ENCODE results near the gene DNAJB14.
"Not testable (repeated sequence)": the region's sequence is repeated elsewhere in the genome, so short reads cannot be mapped to it uniquely, and the experiment has no call there.

Gene DNAJB14
- 44.9 to 160 (median 87.0) reads per million in 18 experiments for total RNA-seq

DNA sequence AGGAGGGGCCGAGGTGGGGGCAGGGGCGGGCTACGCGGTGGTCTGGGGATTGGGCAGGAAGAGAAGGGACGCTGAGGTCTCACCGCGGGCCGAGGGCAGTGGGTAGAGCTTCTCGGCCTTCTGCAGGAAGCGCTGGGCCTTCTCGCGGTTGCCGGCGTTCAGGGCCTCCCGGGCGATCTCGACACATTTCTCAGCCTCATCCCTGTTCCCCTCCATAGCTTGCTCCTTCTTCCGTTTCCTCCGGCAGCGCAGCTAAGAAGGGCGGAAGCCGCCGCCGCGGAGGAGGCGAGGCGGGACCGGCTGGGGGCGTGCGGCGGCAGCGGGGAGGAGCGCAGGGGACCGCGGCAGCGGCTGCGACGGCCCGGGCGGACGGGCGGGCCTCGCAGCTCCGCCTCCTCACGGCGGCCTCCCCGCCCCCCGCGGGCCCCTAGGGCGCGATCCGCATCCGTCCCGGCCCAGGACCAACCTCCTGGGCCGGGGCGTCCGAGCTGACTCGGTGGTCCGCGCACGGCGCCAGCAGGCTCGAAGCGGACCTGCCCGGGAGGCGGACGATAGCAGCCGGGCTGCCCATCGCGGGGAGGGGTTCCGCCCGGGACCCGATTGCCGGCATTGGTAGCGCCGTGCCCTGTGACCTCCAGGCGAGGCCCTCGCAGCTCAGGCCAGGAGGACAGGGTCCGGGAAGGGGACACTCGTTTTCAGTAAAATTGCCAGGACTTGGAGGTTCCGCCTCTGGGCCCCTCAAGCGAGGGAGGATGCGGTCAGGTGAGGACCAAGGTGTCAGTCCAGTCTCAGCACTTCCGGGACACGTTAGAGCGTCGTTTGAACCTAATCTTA lies at the start of gene DNAJB14:
Gene DNAJB14 (minus strand): TSS at position 263 of the 834 bp plus-strand sequence. CDS start 47 bp downstream, at position 216.
- DNase-seq: peak; percentile 83 to 87

DNA sequence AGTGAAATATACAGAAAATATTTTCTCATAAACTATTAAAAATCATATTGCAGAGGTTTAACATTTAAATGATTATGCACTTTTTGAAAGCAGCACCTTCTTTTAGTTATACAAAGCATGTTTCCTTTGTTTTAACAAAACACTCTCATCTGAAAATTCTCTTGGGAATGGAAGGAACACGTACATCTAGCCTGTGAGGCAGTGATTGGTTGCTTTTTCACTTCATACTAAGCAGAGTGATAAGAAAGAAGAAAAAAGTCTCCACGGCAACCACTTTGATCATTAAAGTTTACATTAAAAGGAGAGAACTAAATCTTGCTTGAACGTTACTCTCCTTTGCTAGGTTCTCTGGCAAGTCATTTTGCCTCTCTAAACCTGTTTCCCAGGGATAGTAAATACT lies 45.3 kb upstream of the DNAJB14 start:
- DNase-seq: no peak

GRCh38 chr4:99987681-99988080 lies 41.3 kb upstream of the DNAJB14 start:
- DNase-seq: no peak

DNA sequence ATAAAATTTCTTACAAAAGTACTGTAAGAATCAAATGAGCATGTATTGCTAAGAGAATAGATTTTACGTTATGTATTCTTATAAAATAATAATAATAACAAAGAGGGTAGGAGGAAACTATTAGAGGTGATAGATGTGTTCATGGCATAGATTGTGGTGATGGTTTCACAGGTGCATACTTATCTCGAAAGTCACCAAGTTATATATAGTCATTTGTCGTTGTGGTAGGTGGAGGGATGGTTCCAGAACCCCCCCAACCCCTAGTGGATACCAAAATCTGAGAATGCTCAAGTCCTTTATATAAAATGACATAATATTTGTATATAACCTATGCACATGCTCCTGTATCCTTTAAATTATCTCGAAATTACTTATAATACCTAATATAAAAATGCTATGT lies 40.4 kb upstream of the DNAJB14 start:
- no peak for DNase-seq

GRCh38 chr4:99983289-99983943 lies 37.0 kb upstream of the DNAJB14 start:
- no peak for DNase-seq

- DNase-seq: no peak
These were observed 33.5 kb upstream of the DNAJB14 start for GRCh38 chr4:99979872-99980271.

DNA sequence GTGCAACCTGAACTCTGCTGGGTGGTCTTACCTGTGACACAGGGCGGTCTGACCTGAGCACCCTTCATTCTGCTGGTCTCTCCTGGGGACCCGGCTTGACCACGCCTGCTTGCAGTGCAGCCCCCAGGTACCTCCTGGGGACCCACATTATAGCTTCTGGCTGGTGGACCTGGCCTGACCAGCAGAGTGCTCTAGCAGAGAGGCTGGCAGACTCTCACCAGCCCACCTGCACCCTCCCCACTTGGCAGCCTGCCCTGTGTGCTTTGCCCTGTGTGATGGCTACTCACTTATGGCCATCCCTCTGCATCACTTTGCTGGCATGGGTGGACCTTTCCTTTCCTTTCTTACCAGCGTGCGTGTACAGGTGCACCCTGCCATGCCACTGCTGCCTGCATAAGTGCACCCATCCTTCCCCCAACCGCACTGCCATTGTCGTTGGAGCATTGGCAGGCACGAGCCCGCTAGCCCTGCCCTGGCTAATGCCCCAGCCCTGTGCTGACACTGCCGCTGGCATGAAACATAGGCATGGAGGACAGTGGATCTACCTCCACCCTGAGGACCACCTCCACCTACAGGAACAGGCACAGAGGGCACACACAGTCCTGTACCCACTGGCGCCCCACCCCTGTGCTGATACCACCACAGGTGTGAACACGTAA lies 25.2 kb upstream of the DNAJB14 start:
- no peak for DNase-seq

GRCh38 chr4:99968330-99968729 lies 21.9 kb upstream of the DNAJB14 start:
- no peak for DNase-seq

DNA sequence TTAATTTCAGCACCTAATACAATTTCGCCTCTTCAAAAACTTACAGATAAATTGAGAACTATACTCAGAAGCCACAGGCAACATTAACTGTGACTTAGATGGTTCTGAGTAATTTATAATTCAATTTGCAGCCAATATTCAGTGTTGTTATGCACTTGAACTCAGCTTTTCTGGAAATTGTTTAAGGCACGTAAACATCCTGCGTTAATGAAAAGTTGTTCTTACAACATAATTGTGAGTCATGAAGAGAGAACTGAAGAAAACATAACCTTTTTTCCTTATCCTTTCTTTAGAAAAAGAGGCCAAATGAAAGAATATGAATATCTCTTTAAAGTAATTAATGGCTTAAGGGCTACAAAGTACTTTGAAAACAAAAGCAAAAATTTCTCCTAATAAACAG lies 20.3 kb upstream of the DNAJB14 start:
- no peak for DNase-seq

- DNase-seq: no peak
These were observed 19.4 kb upstream of the DNAJB14 start for GRCh38 chr4:99965674-99966350.

- no peak for DNase-seq
These were observed 18.8 kb upstream of the DNAJB14 start for GRCh38 chr4:99965173-99965572.

DNA sequence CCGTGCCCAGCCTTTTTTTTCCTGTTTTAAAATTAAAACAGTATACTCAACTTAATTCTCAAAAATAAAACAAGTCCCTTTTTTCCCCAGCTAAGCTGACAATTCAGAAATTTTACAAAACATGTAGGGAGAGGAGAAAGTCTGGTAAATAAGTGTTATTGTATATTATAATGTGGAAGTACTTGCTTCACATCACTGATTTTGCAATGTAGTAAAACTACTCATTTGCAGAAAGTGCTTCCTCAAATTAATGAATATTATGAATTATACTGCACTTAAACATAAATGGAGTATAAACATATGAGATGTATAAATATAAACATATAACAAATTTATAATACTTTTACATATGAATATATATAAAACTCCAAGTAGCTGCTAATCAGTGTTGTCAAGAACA lies 15.3 kb upstream of the DNAJB14 start:
- DNase-seq: peak; percentile 24 to 71

DNA sequence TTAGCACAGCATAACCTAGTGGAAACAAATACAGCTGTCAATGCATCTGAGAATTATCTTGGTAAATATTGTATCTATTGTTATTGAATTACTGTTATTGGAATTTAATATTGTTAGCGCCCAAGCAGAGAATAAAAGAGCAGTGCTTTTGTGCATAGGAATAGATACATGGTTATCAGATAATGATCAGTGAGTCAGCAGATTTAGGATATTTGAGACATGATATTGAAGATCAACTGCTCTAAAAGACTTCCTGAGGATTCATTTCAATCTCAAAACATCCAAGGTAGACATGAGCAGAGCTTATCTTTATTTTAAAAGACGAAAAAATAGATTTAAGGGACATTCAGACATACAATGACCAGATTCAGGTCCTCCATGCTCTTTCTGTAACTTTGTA lies 14.2 kb upstream of the DNAJB14 start:
- no peak for DNase-seq

DNA sequence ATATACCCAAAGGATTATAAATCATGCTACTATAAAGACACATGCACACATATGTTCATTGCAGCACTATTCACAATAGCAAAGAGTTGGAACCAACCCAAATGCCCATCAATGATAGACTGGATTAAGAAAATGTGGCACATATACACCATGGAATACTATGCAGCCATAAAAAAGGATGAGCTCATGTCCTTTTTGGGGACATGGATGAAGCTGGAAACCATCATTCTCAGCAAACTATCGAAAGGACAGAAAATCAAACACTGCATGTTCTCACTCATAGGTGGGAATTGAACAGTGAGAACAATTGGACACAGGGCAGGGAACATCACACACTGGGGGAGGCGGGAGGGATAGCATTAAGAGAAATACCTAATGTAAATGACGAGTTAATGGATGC lies 11.8 kb upstream of the DNAJB14 start:
- not testable (repeated sequence) for DNase-seq

GRCh38 chr4:99950913-99951254 lies 4.5 kb upstream of the DNAJB14 start:
- no peak for DNase-seq

- DNase-seq: peak; percentile 99
These were observed 3.8 kb upstream of the DNAJB14 start, which contains the start of gene H2AZ1 for GRCh38 chr4:99949999-99950912. Gene H2AZ1, minus strand, starts transcription at chr4:99950275. Its CDS starts 105 bp downstream, at chr4:99950170.

GRCh38 chr4:99949034-99949998 lies 2.9 kb upstream of the DNAJB14 start:
- DNase-seq: peak; percentile 90 to 93

GRCh38 chr4:99947608-99948007 lies 1.2 kb upstream of the DNAJB14 start:
- no peak for DNase-seq

DNA sequence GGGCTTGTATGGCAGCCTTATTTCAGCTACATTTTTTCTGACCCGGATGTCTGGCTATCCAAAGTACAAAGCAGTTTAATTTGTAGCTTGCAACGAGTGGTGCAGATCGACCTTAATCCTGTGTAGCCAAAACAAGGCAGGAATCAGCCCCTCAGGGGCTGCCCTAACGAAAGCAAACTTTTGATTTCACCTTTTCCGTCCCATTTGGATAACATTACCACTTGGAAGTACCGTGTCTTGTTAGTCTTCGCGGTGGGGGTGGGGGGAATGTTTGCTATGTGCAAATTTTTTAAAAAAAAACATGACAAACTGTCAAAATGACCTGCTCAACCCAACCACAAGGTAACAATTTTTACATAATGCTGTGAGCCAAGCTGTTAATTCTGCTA lies 766 bp upstream of the DNAJB14 start:
- DNase-seq: no peak

- peak; percentile 9 to 34 for DNase-seq
These were observed 581 bp downstream of the DNAJB14 start for GRCh38 chr4:99945718-99946355.

Data from inflammatory macrophage (primary cell).